ENCODE measurements around the gene GPR152.

The GPR152 gene

GRCh38 chr11:67463680-67464410 lies 11.3 kb upstream of the GPR152 start:
- no peak for DNase-seq

DNA sequence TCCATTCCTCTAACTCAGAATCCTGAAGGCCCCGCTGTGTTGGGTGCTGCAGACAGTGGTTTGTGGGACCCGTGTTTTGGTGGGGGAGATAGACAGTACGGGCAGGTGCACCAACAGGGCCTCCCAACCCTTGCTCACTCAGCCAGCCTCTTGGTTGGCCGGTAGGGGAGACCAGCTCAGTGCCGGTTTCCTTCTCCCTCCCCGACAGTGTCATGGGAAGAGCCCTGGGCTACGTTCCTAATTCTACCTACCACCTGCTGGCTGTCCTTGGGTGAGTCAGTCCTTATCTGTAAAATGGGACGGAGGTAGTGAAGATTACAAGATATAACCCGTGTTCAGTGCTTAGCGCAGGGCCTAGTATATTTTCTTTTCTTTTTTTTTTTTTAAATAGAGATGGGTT lies 10.7 kb upstream of the GPR152 start:
- DNase-seq: no peak

- no peak for DNase-seq
These were observed 5.7 kb upstream of the GPR152 start for GRCh38 chr11:67458266-67458665.

DNA sequence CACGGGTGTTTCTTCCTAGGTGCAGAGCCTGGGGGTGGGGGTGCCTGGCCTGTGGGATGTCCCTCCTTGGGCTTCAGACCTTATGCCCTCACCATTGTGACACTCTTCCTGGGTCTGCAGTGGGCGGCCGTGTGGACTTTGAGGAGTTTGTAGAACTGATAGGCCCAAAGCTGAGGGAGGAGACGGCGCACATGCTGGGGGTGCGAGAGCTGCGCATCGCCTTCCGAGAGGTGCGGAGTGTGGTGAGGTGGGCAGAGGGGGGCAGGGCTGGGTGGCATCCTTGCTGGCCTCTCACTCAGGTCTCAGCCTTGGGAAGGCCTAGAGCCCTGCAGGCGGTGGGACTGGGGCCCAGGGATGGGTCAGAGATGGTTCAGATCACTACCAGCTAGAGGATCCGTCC lies 4.9 kb upstream of the GPR152 start:
- DNase-seq: no peak

- DNase-seq: no peak
These were observed 3.7 kb upstream of the GPR152 start for GRCh38 chr11:67456068-67456705.

DNA sequence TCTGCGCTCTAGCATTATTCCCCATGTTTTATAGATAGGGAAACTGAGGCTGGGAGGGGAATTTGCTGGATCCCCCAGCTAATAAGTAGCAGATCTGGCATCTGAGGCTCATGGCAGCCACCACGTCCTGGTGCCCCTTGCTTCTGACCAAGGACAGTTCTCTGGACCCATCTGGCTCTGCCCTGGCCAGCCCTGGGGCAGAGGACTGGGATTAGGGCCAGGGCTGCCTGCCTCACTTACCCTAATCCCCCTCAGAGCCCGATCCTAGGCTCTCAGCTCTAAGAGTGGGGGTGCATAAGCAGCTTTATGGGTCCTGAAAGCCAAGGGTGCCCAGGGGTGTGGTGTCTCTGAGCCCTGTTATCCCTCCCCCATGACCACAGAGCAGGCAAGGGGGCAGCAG lies 2.5 kb upstream of the GPR152 start, which contains the start of gene CABP4:
TSS of gene CABP4 (plus strand) at position 301 of the 400 bp plus-strand sequence. CDS start at position 371, 70 bp downstream.
- DNase-seq: no peak

GRCh38 chr11:67453816-67454732 lies 1.5 kb upstream of the GPR152 start:
- no peak for DNase-seq

- DNase-seq: no peak
These were observed 912 bp downstream of the GPR152 start for GRCh38 chr11:67451658-67451976.

- no peak for DNase-seq
These were observed 1.5 kb downstream of the GPR152 start for GRCh38 chr11:67450796-67451657.

GRCh38 chr11:67449116-67449844 lies 3.2 kb downstream of the GPR152 start:
- DNase-seq: no peak

DNA sequence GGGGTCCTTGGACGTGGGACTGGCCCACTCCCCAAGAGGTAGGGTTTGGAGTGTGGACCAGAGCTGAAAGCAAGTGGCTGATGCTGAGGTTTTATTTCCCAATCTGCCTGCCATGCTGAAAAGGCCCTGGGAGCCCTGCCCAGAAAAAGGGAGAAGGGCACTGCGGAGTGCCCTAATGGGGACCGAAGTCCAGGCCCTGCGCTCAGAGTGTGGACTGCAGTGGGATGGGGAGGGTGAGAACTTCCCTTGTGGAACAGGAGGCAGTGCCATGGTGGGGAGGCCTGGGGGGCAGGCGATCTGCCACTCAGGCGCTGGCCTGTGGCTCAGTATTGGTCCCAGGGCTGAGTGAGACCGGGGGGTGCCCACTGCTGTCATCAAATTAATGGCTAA lies 4.3 kb downstream of the GPR152 start:
- DNase-seq: no peak

GRCh38 chr11:67445515-67445914 lies 7.0 kb downstream of the GPR152 start:
- no peak for DNase-seq

GRCh38 chr11:67442504-67443404 lies 9.8 kb downstream of the GPR152 start:
- no peak for DNase-seq

DNA sequence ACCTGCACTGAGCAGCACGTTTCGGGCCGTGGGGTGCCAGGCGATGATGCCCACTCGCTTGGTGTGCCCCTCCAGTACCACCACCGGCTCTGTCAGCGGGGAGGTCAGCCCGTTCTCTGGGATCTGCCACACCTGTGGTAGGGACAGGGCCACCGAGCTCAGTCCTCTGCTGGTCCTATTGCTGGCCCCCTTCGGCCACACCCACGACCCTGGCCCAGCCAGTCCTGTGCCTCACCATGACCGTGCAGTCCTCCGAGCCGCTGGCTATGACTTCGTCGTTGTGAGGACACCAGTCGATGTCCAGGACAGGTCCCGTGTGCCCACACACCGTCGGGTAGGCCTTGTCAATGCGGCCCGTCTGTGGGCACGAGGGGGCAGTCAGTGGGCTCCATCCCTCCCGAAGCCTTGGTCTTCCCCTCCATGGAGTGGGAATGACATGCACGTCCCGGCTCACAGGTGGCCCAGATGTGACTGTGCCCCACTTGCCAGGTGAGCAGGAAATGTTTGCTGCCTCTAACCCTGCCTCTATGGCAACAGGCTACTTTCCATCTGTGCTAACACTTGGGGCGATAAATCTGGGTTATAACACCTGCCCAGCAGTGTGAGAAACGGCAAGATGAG lies 10.7 kb downstream of the GPR152 start:
- no peak for DNase-seq

DNA sequence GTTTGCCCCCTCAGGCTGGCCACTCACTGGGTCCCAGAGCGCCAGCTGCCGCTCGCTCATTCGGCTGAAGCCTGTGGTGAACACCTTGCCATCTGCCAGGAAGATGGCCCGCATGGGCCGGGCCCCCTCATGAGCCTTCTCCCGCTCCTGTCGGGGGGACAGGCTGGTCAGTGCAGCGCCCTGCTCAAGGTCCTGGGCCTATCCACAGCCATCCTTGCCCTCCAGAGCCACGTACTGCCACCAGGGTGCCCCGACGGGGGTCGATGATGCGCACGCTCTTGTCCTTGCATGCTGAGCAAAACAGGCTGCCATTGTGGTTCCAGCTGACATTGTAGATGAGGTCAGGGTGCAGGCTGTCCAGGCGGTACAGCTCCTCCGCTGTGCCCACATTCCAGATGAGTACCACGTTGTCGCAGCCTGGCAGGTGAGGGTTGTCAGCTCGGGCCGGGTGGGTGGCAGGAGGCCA lies 11.4 kb downstream of the GPR152 start:
- no peak for DNase-seq

- no peak for DNase-seq
These were observed 12.1 kb downstream of the GPR152 start for GRCh38 chr11:67440229-67441097.

DNA sequence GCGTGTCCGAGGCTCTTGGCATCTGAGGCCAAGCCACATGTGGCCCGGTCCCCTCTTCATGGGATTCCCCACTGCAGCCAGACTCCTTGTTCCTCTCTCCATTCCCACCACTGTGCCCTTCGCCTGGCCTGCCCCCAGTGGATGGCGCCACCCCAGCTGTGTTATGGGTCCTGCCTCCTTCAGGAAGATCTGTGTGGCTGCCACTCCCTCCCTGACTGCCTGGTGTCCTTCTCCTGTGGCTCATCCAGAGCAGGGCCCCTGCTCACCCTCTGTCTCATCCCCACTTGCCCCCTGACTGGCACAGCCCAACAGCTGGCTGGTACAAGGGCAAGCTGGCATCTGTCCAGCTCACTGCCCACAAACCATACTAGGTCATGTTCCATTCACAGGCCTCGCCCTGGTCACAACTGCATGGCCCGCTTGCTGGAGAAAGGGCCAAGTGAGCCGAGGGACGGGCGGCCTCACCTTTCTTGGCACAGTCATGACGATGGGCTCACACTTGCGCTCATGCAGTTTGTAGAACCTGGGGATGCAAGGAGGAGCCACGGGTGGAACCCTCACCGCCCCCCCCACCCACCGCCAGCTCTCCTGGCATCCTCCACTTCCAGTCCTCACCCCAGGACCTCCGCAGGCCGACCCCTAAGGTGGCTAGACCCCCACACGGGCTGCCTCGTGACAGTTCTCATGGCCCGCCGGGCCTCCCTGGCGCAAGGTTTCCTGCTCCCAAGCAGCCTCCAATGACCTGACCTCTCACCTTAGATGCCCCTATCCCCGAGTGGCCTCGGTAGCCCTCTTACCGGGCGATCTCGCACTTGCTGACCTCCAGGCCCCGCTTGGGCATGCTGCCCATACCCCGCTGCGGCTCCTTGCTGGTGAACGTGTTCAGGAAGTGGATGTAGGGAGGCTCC lies 13.0 kb downstream of the GPR152 start:
- DNase-seq: no peak

All from activated CD4-positive, CD25-positive, alpha-beta regulatory T cell treated with anti-CD3 and anti-CD28 coated beads, Interleukin-2, amount 50 U/mL, for 72 hours (primary cell).